ENCODE measurements around the gene GPD1.

The GPD1 gene

DNA sequence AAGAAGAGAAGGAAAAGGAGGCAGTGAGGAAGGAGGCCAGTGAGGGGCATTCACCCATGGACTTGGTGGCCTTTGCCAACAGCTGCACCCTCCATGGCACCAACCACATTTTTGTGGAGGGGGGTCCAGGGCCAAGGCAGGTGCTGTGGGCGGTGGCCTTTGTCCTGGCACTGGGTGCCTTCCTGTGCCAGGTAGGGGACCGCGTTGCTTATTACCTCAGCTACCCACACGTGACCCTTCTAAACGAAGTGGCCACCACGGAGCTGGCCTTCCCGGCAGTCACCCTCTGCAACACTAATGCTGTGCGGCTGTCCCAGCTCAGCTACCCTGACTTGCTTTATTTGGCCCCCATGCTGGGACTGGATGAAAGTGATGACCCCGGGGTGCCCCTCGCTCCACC, 30.1 kb upstream of the GPD1 start:
- no peak overlapping the region for H2BK5ac ChIP-seq (ENCODE audit: low read depth, low read length, poor library complexity, severe bottlenecking)
- no peak overlapping the region for H3K4ac ChIP-seq (ENCODE audit: low read depth in 1 of 2, low read length in 2 of 2)
- H3K14ac ChIP-seq (ENCODE audit: low read length in 2 of 2) = no peak overlapping the region
- peaks cover 5% of the 10 kb centered on the region for H3K4me1 ChIP-seq (ENCODE audit: control insufficient read depth, insufficient read depth, low read depth, low read length)
- H3K27me3 ChIP-seq (ENCODE audit: control insufficient read depth in 1 of 2, insufficient read depth in 1 of 2, low read length in 2 of 2) = no peaks in the 10 kb centered on the region
- no peak overlapping the region for H3K18ac ChIP-seq (ENCODE audit: low read depth in 1 of 2, low read length in 2 of 2)
- H3K4me3 ChIP-seq (ENCODE audit: insufficient read depth in 1 of 2, low read depth in 1 of 2, low read length in 2 of 2) = no peak overlapping the region
- no peak overlapping the region for H2AK5ac ChIP-seq (ENCODE audit: low read length, severe bottlenecking)
- no peak overlapping the region for H2BK15ac ChIP-seq (ENCODE audit: low read depth, poor library complexity, severe bottlenecking)
- H4K8ac ChIP-seq (ENCODE audit: low read length) = no peak overlapping the region
- no peak overlapping the region for H2AFZ ChIP-seq (ENCODE audit: low read depth, low read length)
- H2BK12ac ChIP-seq (ENCODE audit: low read length in 2 of 2) = no peak overlapping the region
- H3K79me1 ChIP-seq (replicated peaks; ENCODE audit: low read length, poor library complexity, severe bottlenecking) = no peaks in the 10 kb centered on the region
- no peak overlapping the region for H2BK120ac ChIP-seq (ENCODE audit: low read depth, low read length)
- H3K9me3 ChIP-seq (ENCODE audit: control insufficient read depth, low read length) = no peaks in the 10 kb centered on the region
- no peak for DNase-seq
- peaks cover 0 to 6% of the 10 kb centered on the region in 2 experiments for H3K36me3 ChIP-seq (ENCODE audit: control insufficient read depth in 1 of 2, insufficient read depth in 2 of 2, low read depth in 1 of 2, low read length in 2 of 2)
- H3K27ac ChIP-seq (ENCODE audit: low read length, poor library complexity, severe bottlenecking) = no peak overlapping the region
- H4K91ac ChIP-seq (ENCODE audit: low read length) = no peak overlapping the region
- H3K23ac ChIP-seq (ENCODE audit: low read length in 2 of 2) = no peak overlapping the region
- H3K4me2 ChIP-seq (ENCODE audit: low read length, poor library complexity, severe bottlenecking) = no peak overlapping the region
- WGBS = 85% methylated on average over 10 of the region's 10 CpGs
- no peak overlapping the region for H3K9ac ChIP-seq (ENCODE audit: low read length)

GRCh38 chr12:50074936-50075807, 28.6 kb upstream of the GPD1 start:
- 10% methylated on average over 5 of the region's 9 CpGs for WGBS
- peaks cover 0 to 6% of the 10 kb centered on the region in 2 experiments for H3K36me3 ChIP-seq (ENCODE audit: control insufficient read depth in 1 of 2, insufficient read depth in 2 of 2, low read depth in 1 of 2, low read length in 2 of 2)
- DNase-seq = peak; percentile 82

DNA sequence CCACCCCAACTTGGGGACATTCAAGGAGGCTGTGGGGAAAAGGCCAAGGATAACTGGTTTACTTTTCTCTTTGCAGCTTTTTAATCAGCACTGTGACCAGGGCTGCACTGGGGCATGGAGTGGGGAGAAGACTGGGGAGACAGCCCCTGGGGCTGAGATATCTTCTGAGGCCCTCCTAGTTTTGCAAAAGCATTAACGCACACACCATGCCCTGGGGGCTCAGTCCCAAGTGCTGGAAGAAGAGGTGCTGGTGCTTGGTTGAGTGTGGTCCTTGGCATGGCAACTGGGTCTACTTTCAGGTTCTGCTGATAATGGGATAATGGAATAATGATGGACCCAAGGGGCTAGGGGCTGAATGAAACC, 28.0 kb upstream of the GPD1 start:
- Histone ChIP-seq H2AK5ac (ENCODE audit: low read length, severe bottlenecking) (no peak overlapping the region), H2BK5ac (ENCODE audit: low read depth, low read length, poor library complexity, severe bottlenecking) (no peak overlapping the region), H2BK120ac (ENCODE audit: low read depth, low read length) (no peak overlapping the region), H3K27ac (ENCODE audit: low read length, poor library complexity, severe bottlenecking) (no peak overlapping the region), H3K36me3 (ENCODE audit: control insufficient read depth in 1 of 2, insufficient read depth in 2 of 2, low read depth in 1 of 2, low read length in 2 of 2) (peaks cover 0 to 6% of the 10 kb centered on the region in 2 experiments), H3K27me3 (ENCODE audit: control insufficient read depth in 1 of 2, insufficient read depth in 1 of 2, low read length in 2 of 2) (no peaks in the 10 kb centered on the region), H2AFZ (ENCODE audit: low read depth, low read length) (no peak overlapping the region), H3K4me2 (ENCODE audit: low read length, poor library complexity, severe bottlenecking) (no peak overlapping the region), H3K4ac (ENCODE audit: low read depth in 1 of 2, low read length in 2 of 2) (no peak overlapping the region), H2BK15ac (ENCODE audit: low read depth, poor library complexity, severe bottlenecking) (no peak overlapping the region), H3K9ac (ENCODE audit: low read length) (peak overlapping the region; percentile 57), H3K4me1 (ENCODE audit: control insufficient read depth, insufficient read depth, low read depth, low read length) (peaks cover 2% of the 10 kb centered on the region), H3K9me3 (ENCODE audit: control insufficient read depth, low read length) (no peaks in the 10 kb centered on the region), H4K91ac (ENCODE audit: low read length) (no peak overlapping the region), H3K23ac (ENCODE audit: low read length in 2 of 2) (no peak overlapping the region), H3K14ac (ENCODE audit: low read length in 2 of 2) (no peak overlapping the region), H3K79me1 (replicated peaks; ENCODE audit: low read length, poor library complexity, severe bottlenecking) (no peaks in the 10 kb centered on the region), H2BK12ac (ENCODE audit: low read length in 2 of 2) (no peak overlapping the region), H3K18ac (ENCODE audit: low read depth in 1 of 2, low read length in 2 of 2) (no peak overlapping the region), H3K4me3 (ENCODE audit: insufficient read depth in 1 of 2, low read depth in 1 of 2, low read length in 2 of 2) (no peak overlapping the region), H4K8ac (ENCODE audit: low read length) (no peak overlapping the region)
- DNase-seq = no peak
- WGBS = 100% methylated on average over 1 of the region's 1 CpG

More at GRCh38 chr12:50074936-50075807, 28.6 kb upstream of the GPD1 start:
- no peak overlapping the region for H3K4me2 ChIP-seq (ENCODE audit: low read length, poor library complexity, severe bottlenecking)
- peak overlapping the region; percentile 59 for H4K8ac ChIP-seq (ENCODE audit: low read length)
- H3K79me1 ChIP-seq (replicated peaks; ENCODE audit: low read length, poor library complexity, severe bottlenecking) = no peaks in the 10 kb centered on the region
- peak overlapping the region; percentile 57 for H3K9ac ChIP-seq (ENCODE audit: low read length)
- H3K9me3 ChIP-seq (ENCODE audit: control insufficient read depth, low read length) = no peaks in the 10 kb centered on the region
- no peak overlapping the region for H2BK12ac ChIP-seq (ENCODE audit: low read length in 2 of 2)
- no peak overlapping the region for H3K18ac ChIP-seq (ENCODE audit: low read depth in 1 of 2, low read length in 2 of 2)
- no peak overlapping the region for H2BK15ac ChIP-seq (ENCODE audit: low read depth, poor library complexity, severe bottlenecking)
- H4K91ac ChIP-seq (ENCODE audit: low read length) = peak overlapping the region; percentile 84
- peaks cover 6% of the 10 kb centered on the region for H3K4me1 ChIP-seq (ENCODE audit: control insufficient read depth, insufficient read depth, low read depth, low read length)
- no peak overlapping the region for H2AFZ ChIP-seq (ENCODE audit: low read depth, low read length)
- H2BK120ac ChIP-seq (ENCODE audit: low read depth, low read length) = no peak overlapping the region
- no peak overlapping the region for H2BK5ac ChIP-seq (ENCODE audit: low read depth, low read length, poor library complexity, severe bottlenecking)
- peak overlapping the region in 1 of 2 experiments; percentile 13 for H3K4ac ChIP-seq (ENCODE audit: low read depth in 1 of 2, low read length in 2 of 2)
- H3K27ac ChIP-seq (ENCODE audit: low read length, poor library complexity, severe bottlenecking) = no peak overlapping the region
- no peaks in the 10 kb centered on the region for H3K27me3 ChIP-seq (ENCODE audit: control insufficient read depth in 1 of 2, insufficient read depth in 1 of 2, low read length in 2 of 2)
- no peak overlapping the region for H3K4me3 ChIP-seq (ENCODE audit: insufficient read depth in 1 of 2, low read depth in 1 of 2, low read length in 2 of 2)
- no peak overlapping the region for H3K14ac ChIP-seq (ENCODE audit: low read length in 2 of 2)
- H3K23ac ChIP-seq (ENCODE audit: low read length in 2 of 2) = no peak overlapping the region
- no peak overlapping the region for H2AK5ac ChIP-seq (ENCODE audit: low read length, severe bottlenecking)

DNA sequence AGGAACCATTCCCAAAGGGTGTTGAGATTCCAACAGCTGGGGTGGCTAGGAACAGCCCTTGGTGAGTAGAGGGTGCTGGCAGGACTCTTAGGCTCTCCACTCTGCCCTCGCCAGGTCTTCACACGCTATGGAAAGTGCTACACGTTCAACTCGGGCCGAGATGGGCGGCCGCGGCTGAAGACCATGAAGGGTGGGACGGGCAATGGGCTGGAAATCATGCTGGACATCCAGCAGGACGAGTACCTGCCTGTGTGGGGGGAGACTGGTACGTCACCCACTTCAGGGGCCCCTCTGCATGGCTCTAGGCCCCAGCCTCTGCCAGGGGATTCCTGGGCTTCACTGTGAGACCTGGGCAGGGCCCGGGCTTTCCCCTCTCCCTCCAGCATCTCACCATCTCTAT, 26.7 kb upstream of the GPD1 start:
- Histone ChIP-seq H3K4me1 (ENCODE audit: control insufficient read depth, insufficient read depth, low read depth, low read length) (peaks cover 4% of the 10 kb centered on the region), H3K18ac (ENCODE audit: low read depth in 1 of 2, low read length in 2 of 2) (no peak overlapping the region), H2AFZ (ENCODE audit: low read depth, low read length) (no peak overlapping the region), H3K9me3 (ENCODE audit: control insufficient read depth, low read length) (no peaks in the 10 kb centered on the region), H3K4me3 (ENCODE audit: insufficient read depth in 1 of 2, low read depth in 1 of 2, low read length in 2 of 2) (no peak overlapping the region), H3K14ac (ENCODE audit: low read length in 2 of 2) (no peak overlapping the region), H2AK5ac (ENCODE audit: low read length, severe bottlenecking) (no peak overlapping the region), H4K8ac (ENCODE audit: low read length) (no peak overlapping the region), H3K27me3 (ENCODE audit: control insufficient read depth in 1 of 2, insufficient read depth in 1 of 2, low read length in 2 of 2) (no peaks in the 10 kb centered on the region), H3K4ac (ENCODE audit: low read depth in 1 of 2, low read length in 2 of 2) (no peak overlapping the region), H3K79me1 (replicated peaks; ENCODE audit: low read length, poor library complexity, severe bottlenecking) (no peaks in the 10 kb centered on the region), H3K36me3 (ENCODE audit: control insufficient read depth in 1 of 2, insufficient read depth in 2 of 2, low read depth in 1 of 2, low read length in 2 of 2) (peaks cover 0 to 12% of the 10 kb centered on the region in 2 experiments), H3K23ac (ENCODE audit: low read length in 2 of 2) (no peak overlapping the region), H3K9ac (ENCODE audit: low read length) (no peak overlapping the region), H3K27ac (ENCODE audit: low read length, poor library complexity, severe bottlenecking) (no peak overlapping the region), H4K91ac (ENCODE audit: low read length) (no peak overlapping the region), H2BK5ac (ENCODE audit: low read depth, low read length, poor library complexity, severe bottlenecking) (no peak overlapping the region), H2BK12ac (ENCODE audit: low read length in 2 of 2) (no peak overlapping the region), H3K4me2 (ENCODE audit: low read length, poor library complexity, severe bottlenecking) (no peak overlapping the region), H2BK120ac (ENCODE audit: low read depth, low read length) (no peak overlapping the region), H2BK15ac (ENCODE audit: low read depth, poor library complexity, severe bottlenecking) (no peak overlapping the region)
- DNase-seq = no peak
- WGBS = 94% methylated on average over 12 of the region's 12 CpGs

Data from mesenchymal stem cell (in vitro differentiated cells and primary cell).